ENCODE results near the gene EIF2B4. TPM values are rescaled to one million over a fixed set of nuclear protein-coding genes. Genes with fewer than 3 reads are reported as not detected.

Gene EIF2B4
- total and polyA plus RNA-seq, 9 of the 15 experiments (the other 6 are each of a cell fraction or from before 2014, with no cell fraction given): 29.7 to 80.3 (median 58.9) TPM

GRCh38 chr2:27380626-27381545 is 10.7 kb upstream of the EIF2B4 start, which contains the start of gene ZNF513 (continued):
- TF ChIP-seq PHF8 (IDR thresholded peaks at IDR 0.05; ENCODE audit: borderline replicate concordance, low read length) (peak; percentile 77; the same call in 1 of the 2 replicates), ZKSCAN1 (IDR thresholded peaks at IDR 0.05; ENCODE audit: low read depth, low read length) (no peak), USF1 (CRISPR knock-in tag; IDR thresholded peaks at IDR 0.05) (no peak), NFRKB (IDR thresholded peaks at IDR 0.05; ENCODE audit: low read depth) (no peak), HIVEP1 (CRISPR knock-in tag; IDR thresholded peaks at IDR 0.05) (no peak), MXI1 (IDR thresholded peaks at IDR 0.05; ENCODE audit: low read depth, low read length) (0 out of 2 replicates have a peak, but pooled peaks have one; percentile 18), ZNF583 (CRISPR knock-in tag; IDR thresholded peaks at IDR 0.05) (no peak), KHSRP (IDR thresholded peaks at IDR 0.05) (no peak), ETS1 (conservative IDR thresholded peaks at IDR 0.05; ENCODE audit: control insufficient read depth, low read depth, low read length) (peak; percentile 69), WHSC1 (IDR thresholded peaks at IDR 0.05; ENCODE audit: low read length) (no peak), CREB3 (tag; conservative IDR thresholded peaks at IDR 0.05; ENCODE audit: low read depth) (0 out of 2 replicates have a peak, but pooled peaks have one; percentile 72), PML (IDR thresholded peaks at IDR 0.05; ENCODE audit: low read length) (peak; percentile 55; the same call in 1 of the 2 replicates), ATF7 (IDR thresholded peaks at IDR 0.05) (peak; percentile 98), POLR2A (conservative IDR thresholded peaks at IDR 0.05) (peak; percentile 90), MEIS2 (IDR thresholded peaks at IDR 0.05; ENCODE audit: partially characterized antibody) (no peak), ZNF444 (CRISPR knock-in tag; IDR thresholded peaks at IDR 0.05) (no peak), COPS2 (conservative IDR thresholded peaks at IDR 0.05) (no peak), SMAD3 (CRISPR knock-in tag; conservative IDR thresholded peaks at IDR 0.05) (no peak; the same call in 1 of the 2 replicates), PREB (CRISPR knock-in tag; IDR thresholded peaks at IDR 0.05) (0 out of 2 replicates have a peak, but pooled peaks have one; percentile 25), U2AF1 (optimal IDR thresholded peaks at IDR 0.05; ENCODE audit: low read depth, low read length) (no peak), ZNF224 (CRISPR knock-in tag; IDR thresholded peaks at IDR 0.05) (no peak)

Measured in K562 (cell line).